Sigmoid colon (tissue), 7 donors: Measurements from ENCODE around the gene B3GALT4. TPM values are rescaled to one million over a fixed set of nuclear protein-coding genes. Genes with fewer than 3 reads are reported as not detected.

Source experiments
- DNase-seq: peaks from one replicate; pipeline ENCODE4 v3.0.0-alpha.2; 2019
- H3K27ac ChIP-seq, 4 donors: fragments of 200-600 bp; sonication (generic); one replicate each; pipeline ENCODE4 v1.5.1; 2016 to 2019; ENCODE audit warnings: mild to moderate bottlenecking in 1 of 4
- H3K27me3 ChIP-seq, 3 donors: fragments of 200-600 bp; sonication (generic); one replicate each; pipeline ENCODE4 v1.5.1; 2019; ENCODE audit warnings: mild to moderate bottlenecking in 1 of 3
- H3K36me3 ChIP-seq, 4 donors: fragments of 200-600 bp; sonication (generic); one replicate each; pipeline ENCODE4 v1.5.1; 2016 to 2019
- H3K4me1 ChIP-seq, 4 donors: fragments of 200-600 bp; sonication (generic); one replicate each; pipeline ENCODE4 v1.5.1; 2017 to 2019
- H3K4me3 ChIP-seq, 4 donors: fragments of 200-600 bp; sonication (generic); one replicate each; pipeline ENCODE4 v1.5.1; 2017 to 2019; ENCODE audit warnings: mild to moderate bottlenecking in 2 of 4, moderate library complexity in 1 of 4
- H3K9me3 ChIP-seq, 4 donors: fragments of 200-600 bp in 3 of 4; sonication (generic) in 3 of 4; one replicate each; pipeline versions ENCODE4 v1.5.1 to v1.6.1; 2013 to 2019
- CTCF ChIP-seq, 4 experiments: fragments of 450-650 bp in 3 of 4; fragments of 200-600 bp in 1 of 4; IDR thresholded peaks; one replicate each; pipeline ENCODE4 v1.5.1; 2016 to 2019; ENCODE audit warnings: antibody characterized with exemption in 4 of 4, mild to moderate bottlenecking in 3 of 4, moderate library complexity in 2 of 4
- EP300 ChIP-seq, 4 donors: sonication (generic); formaldehyde crosslinking; IDR thresholded peaks; one replicate each; pipeline ENCODE4 v1.6.1; 2017; ENCODE audit warnings: antibody characterized with exemption in 4 of 4
- POLR2A ChIP-seq, 2 donors: fragments of 450-650 bp; IDR thresholded peaks; one replicate each; pipeline ENCODE4 v1.6.1; 2016; ENCODE audit warnings: antibody characterized with exemption in 2 of 2, mild to moderate bottlenecking in 2 of 2, moderate library complexity in 2 of 2
- POLR2AphosphoS5 ChIP-seq, 4 donors: sonication (generic); formaldehyde crosslinking; IDR thresholded peaks; one replicate each; pipeline ENCODE4 v1.6.1; 2017; ENCODE audit warnings: antibody characterized with exemption in 4 of 4
- WGBS, 2 donors: extraction: QIAGEN DNeasy Blood & Tissue Kit; methylation state at CpG; one replicate each; pipeline ENCODE4 v1.1.7; 2013; 5-methylcytosine and 5-hydroxymethylcytosine counted together
- intact Hi-C: fragments of 100-400 bp; cut with DNase I; formaldehyde crosslinking; loops from one replicate; pipeline ENCODE4 v1.15.1; 2023
- polyA plus RNA-seq, 3 donors: library from polyadenylated mRNA; stranded (reverse); fragments of 200-250 nt; gene quantifications; one replicate each; pipeline ENCODE4 v1.2.3, GENCODE V29; 2013
- total RNA-seq, 4 donors: library from RNA; depleted of rRNA; stranded (reverse); fragments of >200 nt; gene quantifications; one replicate each; pipeline ENCODE4 v1.1.0, GENCODE V29; 2016
- donor health status: healthy with polysubstance abuse.
- donor health status: Bipolar disorder and iron deficiency.
- donor health status: healthy.

B3GALT4 gene
- total RNA-seq: 10 to 100 TPM in 3 of 4 donors, 1 to 10 TPM in 1; 7.2 to 22.2 (median 13.3) TPM
- 10 to 100 TPM; 19.2 to 23.6 (median 21.7) TPM for polyA plus RNA-seq

- H3K27ac ChIP-seq: peak within 1 kb of the TSS; percentile 90 to 94 (median 93)
- intact Hi-C loops: loop anchor here (2.0 to 10.0 kb wide), 2 partner anchors 22 to 1612 kb away; partner anchors contain the start of genes C6orf47, CSNK2B, GPANK1 and LY6G5B
- H3K9me3 ChIP-seq: no peaks in the 10 kb centered on the region
- no peaks in the 10 kb centered on the region for H3K27me3 ChIP-seq
- TF ChIP-seq POLR2AphosphoS5 (IDR thresholded peaks at IDR 0.05) (peak in 3 of 4 donors; percentile 24 to 85 (median 80)), EP300 (IDR thresholded peaks at IDR 0.05) (no peak), POLR2A (IDR thresholded peaks at IDR 0.05) (peak; percentile 27 to 40), CTCF (IDR thresholded peaks at IDR 0.05) (peak; percentile 13 to 52 (median 29))
- 0% methylated on average over 80 of the region's 80 CpGs for WGBS, 2 donors
- peaks cover 6 to 73% (median 20%) of the 10 kb centered on the region in 4 donors for H3K36me3 ChIP-seq
- H3K4me3 ChIP-seq: peak within 1 kb of the TSS; percentile 48 to 87 (median 64)
- DNase-seq: peak; percentile 91
- peaks cover 0 to 60% (median 56%) of the 10 kb centered on the region in 4 donors for H3K4me1 ChIP-seq
Observed at GRCh38 chr6:33276864-33277662, at the start of gene B3GALT4. Gene B3GALT4 (plus strand): TSS chr6:33277123. CDS start chr6:33277420, 297 bp downstream.

GRCh38 chr6:33235221-33235634 is 41.7 kb upstream of the B3GALT4 start:
- Histone ChIP-seq H3K27ac (no peak overlapping the region), H3K4me1 (no peaks in the 10 kb centered on the region), H3K36me3 (no peaks in the 10 kb centered on the region), H3K4me3 (no peak overlapping the region), H3K27me3 (peaks cover 0 to 30% (median 8%) of the 10 kb centered on the region in 3 donors), H3K9me3 (no peaks in the 10 kb centered on the region)
- no peak for TF ChIP-seq CTCF (IDR thresholded peaks at IDR 0.05)
- TF ChIP-seq POLR2A (IDR thresholded peaks at IDR 0.05): no peak
- no peak for TF ChIP-seq EP300 (IDR thresholded peaks at IDR 0.05)
- no peak for TF ChIP-seq POLR2AphosphoS5 (IDR thresholded peaks at IDR 0.05)
- no peak for DNase-seq
- intact Hi-C loops: no loop called here
- 31 to 34% methylated on average over 6 of the region's 6 CpGs for WGBS, 2 donors

GRCh38 chr6:33236328-33236727 is 40.6 kb upstream of the B3GALT4 start:
- Histone ChIP-seq H3K4me3 (no peak overlapping the region), H3K27me3 (peaks cover 0 to 30% (median 8%) of the 10 kb centered on the region in 3 donors), H3K4me1 (no peaks in the 10 kb centered on the region), H3K36me3 (no peaks in the 10 kb centered on the region), H3K27ac (no peak overlapping the region), H3K9me3 (no peaks in the 10 kb centered on the region)
- TF ChIP-seq CTCF (IDR thresholded peaks at IDR 0.05) (no peak), POLR2AphosphoS5 (IDR thresholded peaks at IDR 0.05) (no peak), EP300 (IDR thresholded peaks at IDR 0.05) (no peak), POLR2A (IDR thresholded peaks at IDR 0.05) (no peak)
- DNase-seq: no peak
- intact Hi-C loops: no loop called here

- intact Hi-C loops: no loop called here
- no peak overlapping the region for H3K27ac ChIP-seq
- H3K36me3 ChIP-seq: no peaks in the 10 kb centered on the region
- H3K4me3 ChIP-seq: no peak overlapping the region
- 86 to 96% methylated on average over 6 of the region's 6 CpGs for WGBS, 2 donors
- H3K9me3 ChIP-seq: no peaks in the 10 kb centered on the region
- H3K27me3 ChIP-seq: peaks cover 0 to 30% (median 8%) of the 10 kb centered on the region in 3 donors
- TF ChIP-seq EP300 (IDR thresholded peaks at IDR 0.05) (no peak), POLR2AphosphoS5 (IDR thresholded peaks at IDR 0.05) (no peak), POLR2A (IDR thresholded peaks at IDR 0.05) (no peak), CTCF (IDR thresholded peaks at IDR 0.05) (no peak)
- no peaks in the 10 kb centered on the region for H3K4me1 ChIP-seq
- DNase-seq: no peak
Observed at GRCh38 chr6:33236852-33237251, 40.1 kb upstream of the B3GALT4 start.
